GM12878 (cell line): ENCODE data around the gene ZNF608. TPM values are rescaled to one million over a fixed set of nuclear protein-coding genes. Genes with fewer than 3 reads are reported as not detected.
A peak's percentile ranks its signal among the peaks of the same experiment; 100 is the strongest.

Source experiments
- ATAC-seq: fragments of 200-7000 bp; cut with Tn5 transposase; 3 replicates; pipeline ENCODE4 v1.9.1; 2020; ENCODE audit warnings: mild to moderate bottlenecking, moderate library complexity
- BruUV-seq: library from RNA; stranded (reverse); fragments of 400-500 nt; replicated peaks from 2 replicates; lab custom pipeline; 2021; lab: Mats Ljungman, UMichigan
- CTCF ChIA-PET: fragments of 300-600 bp; sonication (Branson Sonifier 250); formaldehyde crosslinking; extraction: SDS; loops from one replicate; lab custom pipeline; 2021; ENCODE audit warnings: inconsistent platforms; lab: Yijun Ruan, JAX
- POLR2A ChIA-PET: fragments of 350-600 bp; formaldehyde crosslinking; extraction: SDS; loops from one replicate; lab custom pipeline; 2021; ENCODE audit warnings: inconsistent platforms; lab: Charles Lee
- RAD21 ChIA-PET: fragments of 300-600 bp; sonication (Branson Sonifier 250); formaldehyde crosslinking; loops from one replicate; lab custom pipeline; 2023; ENCODE audit warnings: antibody characterized with exemption; ENCODE audit not compliant: unreplicated experiment; lab: Charles Lee
- SMC1A ChIA-PET: fragments of 300-600 bp; sonication (Branson Sonifier 250); formaldehyde crosslinking; loops from one replicate; lab custom pipeline; 2023; ENCODE audit not compliant: unreplicated experiment, uncharacterized antibody; lab: Charles Lee
- DNase-seq: peaks from one replicate; pipeline ENCODE4 v3.0.0-alpha.2; 2011; ENCODE audit warnings: low read depth, low spot score
- FAIRE-seq: peaks from 3 replicates; lab custom pipeline; 2011; peaks lifted over from hg19 to GRCh38; lab: Jason Lieb, UNC
- H2AFZ ChIP-seq: 2 replicates; pipeline ENCODE4 v1.6.0; 2011; ENCODE audit warnings: low read depth, low read length, control low read depth; ENCODE audit not compliant: control insufficient read depth
- H3K27ac ChIP-seq: 2 replicates; pipeline ENCODE4 v1.5.1; 2011; ENCODE audit warnings: control low read depth; ENCODE audit not compliant: control insufficient read depth, insufficient read depth
- H3K27me3 ChIP-seq, 2 experiments: replicated peaks in 1 of 2; 2 replicates each; pipeline versions ENCODE4 v1.6.0 to v1.6.1; 2011; ENCODE audit warnings: low read length in 1 of 2; ENCODE audit not compliant: control insufficient read depth in 2 of 2, insufficient read depth in 2 of 2
- H3K36me3 ChIP-seq, 2 experiments: 2 replicates each; pipeline ENCODE4 v1.5.1; 2011; ENCODE audit warnings: low read length in 1 of 2; ENCODE audit not compliant: control insufficient read depth in 2 of 2, insufficient read depth in 2 of 2
- H3K4me1 ChIP-seq: 2 replicates; pipeline ENCODE4 v1.6.1; 2011; ENCODE audit warnings: mild to moderate bottlenecking, low read length, moderate library complexity, mixed read lengths; ENCODE audit not compliant: control insufficient read depth, insufficient read depth
- H3K4me2 ChIP-seq: 2 replicates; pipeline ENCODE4 v1.6.0; 2011; ENCODE audit warnings: control low read depth; ENCODE audit not compliant: control insufficient read depth, insufficient read depth
- H3K4me3 ChIP-seq: fragments of 200-600 bp; sonication (generic); 2 replicates; pipeline ENCODE4 v1.5.1; 2016
- H3K79me2 ChIP-seq: 2 replicates; pipeline ENCODE4 v1.6.0; 2011; ENCODE audit warnings: low read length; ENCODE audit not compliant: control insufficient read depth, insufficient read depth
- H3K9ac ChIP-seq: 2 replicates; pipeline ENCODE4 v1.8.0; 2011; ENCODE audit warnings: low read length, control low read depth, mixed read lengths; ENCODE audit not compliant: control insufficient read depth, insufficient read depth
- H3K9me3 ChIP-seq: replicated peaks from 3 replicates; pipeline ENCODE4 v1.5.1; 2011; ENCODE audit warnings: mild to moderate bottlenecking, low read length; ENCODE audit not compliant: control insufficient read depth, insufficient read depth
- H4K20me1 ChIP-seq: 2 replicates; pipeline ENCODE4 v1.6.0; 2011; ENCODE audit not compliant: control insufficient read depth, insufficient read depth
- BHLHE40 ChIP-seq, 2 experiments: fragments of 450-650 bp in 1 of 2; IDR thresholded peaks; 2 replicates each; pipeline ENCODE4 v1.6.1; 2011 to 2017; ENCODE audit warnings: low read depth in 2 of 2, borderline replicate concordance in 1 of 2, improper control_type of control experiment in 1 of 2, low read length in 1 of 2, mild to moderate bottlenecking in 1 of 2
- CHD2 ChIP-seq: IDR thresholded peaks from 2 replicates; pipeline ENCODE4 v1.6.1; 2011; ENCODE audit warnings: low read depth, low read length, improper control_type of control experiment, borderline replicate concordance
- CREB1 ChIP-seq: IDR thresholded peaks from 2 replicates; pipeline ENCODE4 v1.6.1; 2012; ENCODE audit warnings: low read depth, mild to moderate bottlenecking, inconsistent platforms
- EED ChIP-seq: sonication (generic); IDR thresholded peaks from 2 replicates; pipeline ENCODE4 v1.6.1; 2016; ENCODE audit warnings: antibody characterized with exemption, low read depth
- ETV6 ChIP-seq, 2 experiments: fragments of 450-650 bp in 1 of 2; IDR thresholded peaks in 1 of 2; conservative IDR thresholded peaks in 1 of 2; 2 replicates each; pipeline ENCODE4 v1.6.1; 2014; ENCODE audit warnings: antibody characterized with exemption in 1 of 2, borderline replicate concordance in 1 of 2, low read depth in 1 of 2, mild to moderate bottlenecking in 1 of 2, moderate library complexity in 1 of 2
- NFIC ChIP-seq: IDR thresholded peaks from 2 replicates; pipeline ENCODE4 v1.6.1; 2012; ENCODE audit warnings: low read depth, mild to moderate bottlenecking, inconsistent platforms, low read length, moderate library complexity
- NR2C1 ChIP-seq: fragments of 450-650 bp; IDR thresholded peaks from 2 replicates; pipeline ENCODE4 v1.6.1; 2017; ENCODE audit warnings: antibody characterized with exemption, mild to moderate bottlenecking, moderate library complexity
- POLR2AphosphoS5 ChIP-seq: IDR thresholded peaks from 2 replicates; pipeline ENCODE4 v1.6.1; 2011; ENCODE audit warnings: mild to moderate bottlenecking, low read length, inconsistent platforms
- RUNX3 ChIP-seq: IDR thresholded peaks from 2 replicates; pipeline ENCODE4 v1.6.1; 2012; ENCODE audit warnings: low read length, inconsistent platforms
- SMC3 ChIP-seq: IDR thresholded peaks from 2 replicates; pipeline ENCODE4 v1.6.1; 2011; ENCODE audit warnings: low read length, improper control_type of control experiment, borderline replicate concordance
- SRF ChIP-seq, 2 experiments: IDR thresholded peaks; 2 replicates each; pipeline ENCODE4 v1.6.1; 2011; ENCODE audit warnings: low read depth in 2 of 2, low read length in 2 of 2, mild to moderate bottlenecking in 1 of 2, moderate library complexity in 1 of 2
- YY1 ChIP-seq: IDR thresholded peaks from 2 replicates; pipeline ENCODE4 v1.6.1; 2011; ENCODE audit warnings: low read depth, mild to moderate bottlenecking, low read length
- WGBS: methylation state at CpG from one replicate; pipeline ENCODE4 v1.1.6; 2016; ENCODE audit warnings: low lambda C conversion rate; ENCODE audit not compliant: insufficient replicate concordance, insufficient coverage; ENCODE audit errors: missing lambda C conversion rate; 5-methylcytosine and 5-hydroxymethylcytosine counted together
- in situ Hi-C: fragments of 300-500 bp; cut with MboI; formaldehyde crosslinking; loops from 9 replicates; pipeline ENCODE4 v1.14.3; 2018; ENCODE audit warnings: mixed read lengths
- intact Hi-C: fragments of 100-400 bp; cut with micrococcal nuclease; formaldehyde crosslinking; loops from one replicate; pipeline ENCODE4 v1.14.2; 2022; ENCODE audit not compliant: unreplicated experiment
- polyA plus RNA-seq, 11 experiments: library from polyadenylated mRNA; depleted of rRNA in 4 of 11; unstranded in 6 of 11; stranded (reverse) in 5 of 11; fragments of >200 nt; fragmentation: Nextera tagmentation in 4 of 11; fragmentation: Illumina TruSeq in 1 of 11; extraction: Ambion mirVana in 4 of 11; extraction: Trizol in 1 of 11; gene quantifications; 1 replicate in 1 of 11; 2 replicates in 10 of 11; pipeline versions ENCODE4 v1.2.1 to v1.2.3, GENCODE V29; 2011 to 2016; ENCODE audit warnings: inconsistent platforms in 2 of 11, missing spikeins in 2 of 11, low read depth in 1 of 11
- total RNA-seq, 4 experiments: library from RNA; depleted of rRNA in 3 of 4; stranded (reverse); fragments of >200 nt in 3 of 4; fragmentation: Illumina TruSeq in 1 of 4; extraction: Trizol in 1 of 4; gene quantifications; 2 replicates each; pipeline versions ENCODE4 v1.2.1 to v1.2.3, GENCODE V29; 2013 to 2021
- TF ChIP-seq, protein P1 (sequence below): IDR thresholded peaks from 2 replicates; pipeline ENCODE4 v1.6.1; 2012; ENCODE audit warnings: low read depth, low read length, improper control_type of control experiment
- TF ChIP-seq, protein P2 (sequence below): fragments of 450-650 bp; formaldehyde crosslinking; IDR thresholded peaks from 2 replicates; pipeline ENCODE4 v1.4.0; 2022; ENCODE audit warnings: mild to moderate bottlenecking, moderate library complexity
- TF ChIP-seq, protein P3 (sequence below): fragments of 450-650 bp; IDR thresholded peaks from 2 replicates; pipeline ENCODE4 v1.6.1; 2017; ENCODE audit warnings: low read depth, mild to moderate bottlenecking, moderate library complexity

Gene ZNF608
- total and polyA plus RNA-seq, 10 of the 15 experiments (the other 5 are each of a cell fraction or from before 2014, with no cell fraction given) = 0.19 to 6.7 (median 0.64) TPM

DNA sequence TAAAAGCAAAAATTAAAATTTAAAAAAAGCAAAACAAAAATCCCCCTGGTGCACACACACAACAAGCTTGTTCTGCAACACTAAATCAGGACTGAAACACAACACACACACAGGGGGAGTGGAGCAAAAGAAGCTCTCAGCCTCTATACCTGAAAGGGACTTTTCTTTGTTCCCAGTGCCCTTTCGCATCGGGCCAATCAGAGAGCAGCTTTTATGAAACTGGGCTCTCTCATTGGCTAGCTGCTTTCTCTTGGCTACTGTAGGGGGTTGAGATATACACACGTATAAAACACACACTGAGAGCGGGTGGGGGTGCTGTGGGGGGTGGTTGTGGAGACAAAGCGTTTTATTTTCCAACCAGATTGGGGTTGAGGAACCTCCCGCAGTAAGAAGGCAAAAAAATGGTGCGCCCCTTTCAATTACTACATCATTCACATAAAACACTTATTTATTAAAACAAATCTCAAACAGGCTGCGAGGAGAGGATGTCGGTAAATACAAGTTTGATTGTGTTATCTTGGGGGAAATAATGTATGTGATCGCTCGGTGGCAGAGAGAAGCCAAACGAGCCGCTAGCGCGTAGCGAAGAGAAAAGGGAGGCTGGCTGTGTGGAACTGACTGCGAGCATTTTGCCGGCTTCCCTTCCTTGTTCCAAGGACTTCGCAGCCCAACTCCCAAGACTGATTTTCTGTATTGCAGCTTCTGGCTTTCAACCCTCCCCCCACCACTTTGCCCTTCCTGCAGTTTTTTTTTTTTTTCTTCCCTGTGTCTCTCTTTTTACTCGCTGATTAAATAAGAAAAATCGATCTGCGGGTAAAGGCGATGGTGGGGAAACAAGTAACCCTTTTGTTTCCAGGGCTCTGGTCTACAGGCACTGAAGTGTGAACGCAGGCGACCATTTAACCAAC, 2.5 kb upstream of the ZNF608 start:
- in situ Hi-C loops = loop anchor here (5.0 kb wide), 1 partner anchor 163 kb away; no protein-coding TSS in a partner anchor
- WGBS = 1% methylated on average over 25 of the region's 25 CpGs
- ChIA-PET RAD21 (interaction anchor here (0.6 to 6.3 kb wide), 40 partner anchors 8 to 1084 kb away, joined by 3 to 80 read pairs (median 4); no protein-coding TSS in a partner anchor), CTCF (interaction anchor here (0.9 to 2.4 kb wide), 14 partner anchors 11 to 395 kb away, joined by 3 to 12 read pairs (median 3); no protein-coding TSS in a partner anchor), SMC1A (interaction anchor here (0.8 to 5.0 kb wide), 50 partner anchors 9 to 555 kb away, joined by 3 to 65 read pairs (median 5); no protein-coding TSS in a partner anchor), POLR2A (interaction anchor here (0.5 to 3.0 kb wide), 20 partner anchors 10 to 1199 kb away, joined by 3 to 16 read pairs (median 4); no protein-coding TSS in a partner anchor)
- DNase-seq (peak; percentile 86), ATAC-seq (peak; percentile 89), FAIRE-seq (peak; percentile 89)
- Histone ChIP-seq H3K4me1 (peaks cover 3% of the 10 kb centered on the region; the same call in 1 of the 2 replicates), H3K36me3 (no peaks in the 10 kb centered on the region), H3K4me3 (peak overlapping the region; percentile 83), H3K79me2 (peaks cover 27% of the 10 kb centered on the region), H3K27me3 (0 out of 4 replicates have a peak, but pooled peaks cover 0 to 4% of the 10 kb centered on the region in 2 experiments), H3K4me2 (peak overlapping the region; percentile 79), H2AFZ (peak overlapping the region; percentile 55), H3K9ac (peak overlapping the region; percentile 93), H3K27ac (peak overlapping the region; percentile 94), H4K20me1 (no peaks in the 10 kb centered on the region), H3K9me3 (no peaks in the 10 kb centered on the region)
- BruUV-seq = TSS peak; percentile 97
- intact Hi-C loops = loop anchor here (1.0 to 10.0 kb wide), 6 partner anchors 154 to 1074 kb away; no protein-coding TSS in a partner anchor
- no peak for TF ChIP-seq SRF (IDR thresholded peaks at IDR 0.05; ENCODE audit: low read depth in 2 of 2, low read length in 2 of 2)
- 0 out of 2 replicates have a peak, but pooled peaks have one; percentile 14 for TF ChIP-seq NFIC
- peak; percentile 46 for TF ChIP-seq CREB1
- peak; percentile 38 for TF ChIP-seq RUNX3
- TF ChIP-seq, protein P1, sequence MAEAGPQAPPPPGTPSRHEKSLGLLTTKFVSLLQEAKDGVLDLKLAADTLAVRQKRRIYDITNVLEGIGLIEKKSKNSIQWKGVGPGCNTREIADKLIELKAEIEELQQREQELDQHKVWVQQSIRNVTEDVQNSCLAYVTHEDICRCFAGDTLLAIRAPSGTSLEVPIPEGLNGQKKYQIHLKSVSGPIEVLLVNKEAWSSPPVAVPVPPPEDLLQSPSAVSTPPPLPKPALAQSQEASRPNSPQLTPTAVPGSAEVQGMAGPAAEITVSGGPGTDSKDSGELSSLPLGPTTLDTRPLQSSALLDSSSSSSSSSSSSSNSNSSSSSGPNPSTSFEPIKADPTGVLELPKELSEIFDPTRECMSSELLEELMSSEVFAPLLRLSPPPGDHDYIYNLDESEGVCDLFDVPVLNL = no peak
- TF ChIP-seq POLR2AphosphoS5 = 0 out of 2 replicates have a peak, but pooled peaks have one; percentile 41
- no peak for TF ChIP-seq EED
- no peak for TF ChIP-seq NR2C1
- peak; percentile 34; the same call in 1 of the 2 replicates for TF ChIP-seq YY1
- 0 out of 4 replicates have a peak, but pooled peaks of 1 of the 2 experiments have one; percentile 3 for TF ChIP-seq BHLHE40 (IDR thresholded peaks at IDR 0.05; ENCODE audit: borderline replicate concordance in 1 of 2, low read depth in 2 of 2, low read length in 1 of 2)
- peak; percentile 19; the same call in 1 of the 2 replicates for TF ChIP-seq CHD2
- 0 out of 2 replicates have a peak, but pooled peaks have one; percentile 10 for TF ChIP-seq SMC3
- TF ChIP-seq, protein P2, sequence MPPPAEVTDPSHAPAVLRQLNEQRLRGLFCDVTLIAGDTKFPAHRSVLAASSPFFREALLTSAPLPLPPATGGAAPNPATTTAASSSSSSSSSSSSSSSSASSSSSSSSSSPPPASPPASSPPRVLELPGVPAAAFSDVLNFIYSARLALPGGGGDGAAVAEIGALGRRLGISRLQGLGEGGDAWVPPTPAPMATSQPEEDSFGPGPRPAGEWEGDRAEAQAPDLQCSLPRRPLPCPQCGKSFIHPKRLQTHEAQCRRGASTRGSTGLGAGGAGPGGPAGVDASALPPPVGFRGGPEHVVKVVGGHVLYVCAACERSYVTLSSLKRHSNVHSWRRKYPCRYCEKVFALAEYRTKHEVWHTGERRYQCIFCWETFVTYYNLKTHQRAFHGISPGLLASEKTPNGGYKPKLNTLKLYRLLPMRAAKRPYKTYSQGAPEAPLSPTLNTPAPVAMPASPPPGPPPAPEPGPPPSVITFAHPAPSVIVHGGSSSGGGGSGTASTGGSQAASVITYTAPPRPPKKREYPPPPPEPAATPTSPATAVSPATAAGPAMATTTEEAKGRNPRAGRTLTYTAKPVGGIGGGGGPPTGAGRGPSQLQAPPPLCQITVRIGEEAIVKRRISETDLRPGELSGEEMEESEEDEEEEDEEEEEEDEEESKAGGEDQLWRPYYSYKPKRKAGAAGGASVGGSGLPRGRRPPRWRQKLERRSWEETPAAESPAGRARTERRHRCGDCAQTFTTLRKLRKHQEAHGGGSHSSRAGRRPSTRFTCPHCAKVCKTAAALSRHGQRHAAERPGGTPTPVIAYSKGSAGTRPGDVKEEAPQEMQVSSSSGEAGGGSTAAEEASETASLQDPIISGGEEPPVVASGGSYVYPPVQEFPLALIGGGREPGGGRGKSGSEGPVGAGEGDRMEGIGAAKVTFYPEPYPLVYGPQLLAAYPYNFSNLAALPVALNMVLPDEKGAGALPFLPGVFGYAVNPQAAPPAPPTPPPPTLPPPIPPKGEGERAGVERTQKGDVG (CRISPR knock-in tag) = no peak
- TF ChIP-seq, protein P3, sequence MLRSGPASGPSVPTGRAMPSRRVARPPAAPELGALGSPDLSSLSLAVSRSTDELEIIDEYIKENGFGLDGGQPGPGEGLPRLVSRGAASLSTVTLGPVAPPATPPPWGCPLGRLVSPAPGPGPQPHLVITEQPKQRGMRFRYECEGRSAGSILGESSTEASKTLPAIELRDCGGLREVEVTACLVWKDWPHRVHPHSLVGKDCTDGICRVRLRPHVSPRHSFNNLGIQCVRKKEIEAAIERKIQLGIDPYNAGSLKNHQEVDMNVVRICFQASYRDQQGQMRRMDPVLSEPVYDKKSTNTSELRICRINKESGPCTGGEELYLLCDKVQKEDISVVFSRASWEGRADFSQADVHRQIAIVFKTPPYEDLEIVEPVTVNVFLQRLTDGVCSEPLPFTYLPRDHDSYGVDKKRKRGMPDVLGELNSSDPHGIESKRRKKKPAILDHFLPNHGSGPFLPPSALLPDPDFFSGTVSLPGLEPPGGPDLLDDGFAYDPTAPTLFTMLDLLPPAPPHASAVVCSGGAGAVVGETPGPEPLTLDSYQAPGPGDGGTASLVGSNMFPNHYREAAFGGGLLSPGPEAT = peak; percentile 65; the same call in 1 of the 2 replicates
- TF ChIP-seq ETV6 (conservative IDR thresholded peaks at IDR 0.05 in 1 of 2, IDR thresholded peaks at IDR 0.05 in 1 of 2; ENCODE audit: borderline replicate concordance in 1 of 2, low read depth in 1 of 2) = no peak
